ENCODE results near the gene PCCA.

Gene PCCA

GRCh38 chr13:100451923-100452322 is 363.0 kb downstream of the PCCA start:
- FAIRE-seq = no peak
- no peak for DNase-seq (ENCODE audit: insufficient read length, low spot score)
- no peak for TF ChIP-seq CTCF (IDR thresholded peaks at IDR 0.05; ENCODE audit: insufficient read depth, missing control alignments)

- no peak for TF ChIP-seq CTCF (IDR thresholded peaks at IDR 0.05; ENCODE audit: insufficient read depth, missing control alignments)
- no peak for DNase-seq (ENCODE audit: insufficient read length, low spot score)
- no peak for FAIRE-seq
Measured at GRCh38 chr13:100454876-100455275, 366.0 kb downstream of the PCCA start.

GRCh38 chr13:100458673-100459072 is 369.8 kb downstream of the PCCA start:
- TF ChIP-seq CTCF (IDR thresholded peaks at IDR 0.05; ENCODE audit: insufficient read depth, missing control alignments) = no peak
- FAIRE-seq = no peak
- no peak for DNase-seq (ENCODE audit: insufficient read length, low spot score)

- DNase-seq (ENCODE audit: insufficient read length, low spot score) = no peak
- no peak for TF ChIP-seq CTCF (IDR thresholded peaks at IDR 0.05; ENCODE audit: insufficient read depth, missing control alignments)
- FAIRE-seq = no peak
Measured at GRCh38 chr13:100459747-100460146, 370.9 kb downstream of the PCCA start.

GRCh38 chr13:100460266-100460665 is 371.4 kb downstream of the PCCA start:
- DNase-seq (ENCODE audit: insufficient read length, low spot score) = no peak
- no peak for FAIRE-seq
- TF ChIP-seq CTCF (IDR thresholded peaks at IDR 0.05; ENCODE audit: insufficient read depth, missing control alignments) = no peak

- no peak for TF ChIP-seq CTCF (IDR thresholded peaks at IDR 0.05; ENCODE audit: insufficient read depth, missing control alignments)
- no peak for FAIRE-seq
- DNase-seq (ENCODE audit: insufficient read length, low spot score) = no peak
Measured at GRCh38 chr13:100460791-100461190, 371.9 kb downstream of the PCCA start.

GRCh38 chr13:100461309-100462030 is 372.6 kb downstream of the PCCA start:
- no peak for TF ChIP-seq CTCF (IDR thresholded peaks at IDR 0.05; ENCODE audit: insufficient read depth, missing control alignments)
- FAIRE-seq (no peak), DNase-seq (ENCODE audit: insufficient read length, low spot score) (no peak)

Measured in D721Med (cell line).